Neural cell (in vitro differentiated cells): Measurements from ENCODE around the gene UBE2D4. TPM values are rescaled to one million over a fixed set of nuclear protein-coding genes. Genes with fewer than 3 reads are reported as not detected.
"Not testable (repeated sequence)": the region's sequence is repeated elsewhere in the genome, so short reads cannot be mapped to it uniquely, and the experiment has no call there.

ENCODE experiments used
- H2AFZ ChIP-seq: fragments of 200-600, 300-800 bp; sonication (generic), shearing (Covaris generic); 2 replicates; pipeline ENCODE4 v1.6.0; 2014; ENCODE audit warnings: low read depth, mild to moderate bottlenecking, antibody characterized with exemption, low read length, moderate library complexity
- H3F3A ChIP-seq: fragments of 200-600 bp; shearing (Covaris generic); 2 replicates; pipeline ENCODE4 v1.6.1; 2016; ENCODE audit warnings: mild to moderate bottlenecking, moderate library complexity, mixed read lengths, antibody characterized with exemption, low read length; ENCODE audit not compliant: insufficient read depth, poor library complexity, severe bottlenecking
- H3K27ac ChIP-seq: fragments of 200-600, 300-800 bp; sonication (generic), shearing (Covaris generic); 2 replicates; pipeline ENCODE4 v1.5.1; 2014; ENCODE audit warnings: mild to moderate bottlenecking, low read length, moderate library complexity
- H3K27me3 ChIP-seq: fragments of 300-800, 200-600 bp; sonication (generic), shearing (Covaris generic); 2 replicates; pipeline ENCODE4 v1.6.0; 2014; ENCODE audit warnings: mild to moderate bottlenecking, low read depth, low read length, moderate library complexity; ENCODE audit not compliant: insufficient read depth
- H3K36me3 ChIP-seq: fragments of 300-800, 200-600 bp; sonication (generic), shearing (Covaris generic); 2 replicates; pipeline ENCODE4 v1.5.1; 2014; ENCODE audit warnings: mild to moderate bottlenecking, antibody characterized with exemption, low read length, moderate library complexity; ENCODE audit not compliant: insufficient read depth
- H3K4me2 ChIP-seq: fragments of 300-800, 200-600 bp; sonication (generic), shearing (Covaris generic); 2 replicates; pipeline ENCODE4 v1.6.0; 2014; ENCODE audit warnings: mild to moderate bottlenecking, low read length
- H3K4me3 ChIP-seq: fragments of 300-800, 200-600 bp; sonication (generic), shearing (Covaris generic); 2 replicates; pipeline ENCODE4 v1.5.1; 2014; ENCODE audit warnings: mild to moderate bottlenecking, low read length, moderate library complexity
- H3K79me2 ChIP-seq: fragments of 200-600 bp; shearing (Covaris generic); replicated peaks from 2 replicates; pipeline ENCODE4 v1.6.0; 2014; ENCODE audit warnings: mild to moderate bottlenecking, low read length, moderate library complexity; ENCODE audit not compliant: insufficient read depth
- H3K9ac ChIP-seq: fragments of 300-800, 200-600 bp; sonication (generic), shearing (Covaris generic); 2 replicates; pipeline ENCODE4 v1.6.1; 2016; ENCODE audit warnings: mild to moderate bottlenecking, low read length, mixed read lengths
- H3K9me2 ChIP-seq: fragments of 200-600 bp; shearing (Covaris generic); 2 replicates; pipeline ENCODE4 v1.6.1; 2016; ENCODE audit warnings: mild to moderate bottlenecking, low read length, mixed read lengths; ENCODE audit not compliant: insufficient read depth
- H3K9me3 ChIP-seq: fragments of 200-600, 300-800 bp; sonication (generic), shearing (Covaris generic); 2 replicates; pipeline ENCODE4 v1.6.1; 2016; ENCODE audit warnings: mild to moderate bottlenecking, mixed run types, low read length, moderate library complexity, mixed read lengths
- H4K20me1 ChIP-seq: fragments of 200-600 bp; shearing (Covaris generic); 2 replicates; pipeline ENCODE4 v1.6.1; 2016; ENCODE audit warnings: mild to moderate bottlenecking, mixed run types; ENCODE audit not compliant: insufficient read depth
- polyA plus RNA-seq: library from polyadenylated mRNA; depleted of rRNA; stranded (reverse); fragments of >200 nt; gene quantifications from 2 replicates; pipeline ENCODE4 v1.2.3, GENCODE V29; 2014

Gene UBE2D4
- polyA plus RNA-seq, 1 donor from 2014 or later, result 11.2 TPM

- H3K27me3 ChIP-seq, H3K9me2 ChIP-seq, H3K36me3 ChIP-seq, H3F3A ChIP-seq, H3K9me3 ChIP-seq, H3K79me2 ChIP-seq, H4K20me1 ChIP-seq, H3K4me2 ChIP-seq, H3K27ac ChIP-seq, H3K9ac ChIP-seq, H2AFZ ChIP-seq, H3K4me3 ChIP-seq: not testable (repeated sequence)
Observed at GRCh38 chr7:43985904-43986864, 59.9 kb downstream of the UBE2D4 start.

- H3K4me3 ChIP-seq, H4K20me1 ChIP-seq, H3K9me3 ChIP-seq, H3F3A ChIP-seq, H3K9me2 ChIP-seq, H3K27me3 ChIP-seq, H2AFZ ChIP-seq, H3K9ac ChIP-seq, H3K79me2 ChIP-seq, H3K36me3 ChIP-seq, H3K4me2 ChIP-seq, H3K27ac ChIP-seq: not testable (repeated sequence)
Observed at GRCh38 chr7:43987476-43987875, 61.2 kb downstream of the UBE2D4 start.

GRCh38 chr7:43990011-43990585, 63.9 kb downstream of the UBE2D4 start:
- not testable (repeated sequence) for H3K27ac ChIP-seq, H3K4me3 ChIP-seq, H3K9me2 ChIP-seq, H3K9ac ChIP-seq, H3K9me3 ChIP-seq, H4K20me1 ChIP-seq, H3K4me2 ChIP-seq, H2AFZ ChIP-seq, H3K79me2 ChIP-seq, H3K36me3 ChIP-seq, H3K27me3 ChIP-seq, H3F3A ChIP-seq

GRCh38 chr7:43990829-43991228, 64.6 kb downstream of the UBE2D4 start:
- H3K27me3 ChIP-seq, H3K27ac ChIP-seq, H3K79me2 ChIP-seq, H2AFZ ChIP-seq, H3K4me3 ChIP-seq, H3F3A ChIP-seq, H3K36me3 ChIP-seq, H3K9me2 ChIP-seq, H3K9ac ChIP-seq, H4K20me1 ChIP-seq, H3K4me2 ChIP-seq, H3K9me3 ChIP-seq: not testable (repeated sequence)

DNA sequence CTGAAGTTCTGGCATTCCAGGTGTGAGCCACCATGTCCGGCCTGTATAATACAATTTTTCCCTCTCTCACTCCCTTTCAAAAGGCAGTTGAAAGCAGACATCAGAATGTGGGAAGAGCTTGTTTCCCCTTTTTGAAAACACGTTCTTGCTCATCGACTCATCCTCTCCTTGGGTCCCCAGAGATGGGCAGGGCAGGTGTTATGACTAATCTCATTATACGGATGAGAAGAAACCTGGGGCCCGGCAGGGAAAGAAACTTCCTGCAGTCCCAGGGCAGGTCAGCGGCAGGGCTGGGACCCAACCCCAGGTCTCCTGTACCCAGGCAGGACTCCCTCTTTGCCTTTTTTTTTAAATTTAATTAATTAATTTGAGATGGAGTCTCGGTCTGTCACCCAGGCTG, 66.7 kb downstream of the UBE2D4 start:
- H3K27ac ChIP-seq, H3K4me2 ChIP-seq, H3K9me2 ChIP-seq, H3K9me3 ChIP-seq, H3K79me2 ChIP-seq, H3F3A ChIP-seq, H2AFZ ChIP-seq, H3K9ac ChIP-seq, H3K36me3 ChIP-seq, H3K27me3 ChIP-seq, H3K4me3 ChIP-seq, H4K20me1 ChIP-seq: not testable (repeated sequence)

DNA sequence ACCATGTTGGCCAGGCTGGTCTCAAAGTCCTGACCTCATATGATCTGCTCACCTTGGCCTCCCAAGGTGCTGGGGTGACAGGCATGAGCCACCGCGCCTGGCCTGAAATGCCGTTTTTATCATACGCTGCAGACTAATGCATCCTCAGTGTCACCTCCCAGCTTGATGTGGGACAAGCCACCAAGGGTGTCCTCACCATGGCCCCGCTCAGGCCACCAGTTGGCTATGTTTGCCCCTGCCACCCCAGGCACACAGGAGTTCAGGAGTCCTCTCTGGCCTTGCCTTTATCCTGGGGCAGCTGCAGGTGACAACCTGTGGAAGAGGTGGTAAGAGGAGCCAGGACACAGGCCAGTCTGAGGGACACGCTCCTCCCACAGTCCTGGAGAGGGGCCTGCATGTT, 68.4 kb downstream of the UBE2D4 start:
- H3F3A ChIP-seq, H2AFZ ChIP-seq, H3K4me3 ChIP-seq, H3K27me3 ChIP-seq, H3K9me2 ChIP-seq, H3K9me3 ChIP-seq, H3K27ac ChIP-seq, H4K20me1 ChIP-seq, H3K4me2 ChIP-seq, H3K79me2 ChIP-seq, H3K9ac ChIP-seq, H3K36me3 ChIP-seq: not testable (repeated sequence)

GRCh38 chr7:43997532-43997931, 71.3 kb downstream of the UBE2D4 start, which contains the start of gene SPDYE1:
SPDYE1 (plus strand) TSS chr7:43997897; CDS start chr7:43999950, 2,053 bp downstream.
- H3F3A ChIP-seq, H2AFZ ChIP-seq, H4K20me1 ChIP-seq, H3K4me2 ChIP-seq, H3K4me3 ChIP-seq, H3K27me3 ChIP-seq, H3K9ac ChIP-seq, H3K9me2 ChIP-seq, H3K79me2 ChIP-seq, H3K27ac ChIP-seq, H3K9me3 ChIP-seq, H3K36me3 ChIP-seq: not testable (repeated sequence)
